GM18526 (cell line): ENCODE results near the gene MYBPC1.

Experiments used
- POLR2A ChIP-seq: IDR thresholded peaks from 3 replicates; pipeline ENCODE4 v1.6.1; 2011; ENCODE audit not compliant: insufficient read length; ENCODE audit errors: extremely low read depth

Gene MYBPC1

GRCh38 chr12:101697930-101698799, 103.4 kb downstream of the MYBPC1 start:
- TF ChIP-seq POLR2A = no peak

- no peak for TF ChIP-seq POLR2A
Measured at GRCh38 chr12:101698800-101699347, 104.1 kb downstream of the MYBPC1 start.

- TF ChIP-seq POLR2A = no peak
Measured at GRCh38 chr12:101700299-101700820, 105.6 kb downstream of the MYBPC1 start.

GRCh38 chr12:101703487-101703886, 108.7 kb downstream of the MYBPC1 start:
- TF ChIP-seq POLR2A = no peak

GRCh38 chr12:101706403-101706802, 111.6 kb downstream of the MYBPC1 start:
- no peak for TF ChIP-seq POLR2A

GRCh38 chr12:101707131-101707782, 112.5 kb downstream of the MYBPC1 start:
- TF ChIP-seq POLR2A = no peak

GRCh38 chr12:101710288-101710687, 115.5 kb downstream of the MYBPC1 start:
- TF ChIP-seq POLR2A = no peak

- no peak for TF ChIP-seq POLR2A
Measured at GRCh38 chr12:101713059-101713682, 118.4 kb downstream of the MYBPC1 start.

GRCh38 chr12:101713930-101714329, 119.2 kb downstream of the MYBPC1 start:
- TF ChIP-seq POLR2A = no peak

- TF ChIP-seq POLR2A = no peak
Measured at GRCh38 chr12:101714877-101715444, 120.2 kb downstream of the MYBPC1 start.

- TF ChIP-seq POLR2A = no peak
Measured at GRCh38 chr12:101719566-101719965, 124.8 kb downstream of the MYBPC1 start.

GRCh38 chr12:101720118-101720517, 125.3 kb downstream of the MYBPC1 start:
- no peak for TF ChIP-seq POLR2A

GRCh38 chr12:101722392-101722791, 127.6 kb downstream of the MYBPC1 start:
- TF ChIP-seq POLR2A = no peak

GRCh38 chr12:101727098-101727497, 132.3 kb downstream of the MYBPC1 start:
- no peak for TF ChIP-seq POLR2A

- TF ChIP-seq POLR2A = no peak
Measured at GRCh38 chr12:101729842-101730241, 135.1 kb downstream of the MYBPC1 start.

GRCh38 chr12:101732318-101732717, 137.5 kb downstream of the MYBPC1 start:
- no peak for TF ChIP-seq POLR2A

- TF ChIP-seq POLR2A = no peak
Measured at GRCh38 chr12:101733166-101733565, 138.4 kb downstream of the MYBPC1 start.
